K562 (cell line): ENCODE data around the gene SPAG7.

Source experiments
- ETV5 ChIP-seq: sonication (generic); formaldehyde crosslinking; IDR thresholded peaks from 2 replicates; pipeline ENCODE4 v1.4.0; 2020; ENCODE audit warnings: low read depth, mild to moderate bottlenecking, missing genetic modification reagents
- FOXK1 ChIP-seq: sonication (generic); formaldehyde crosslinking; IDR thresholded peaks from 2 replicates; pipeline ENCODE4 v1.8.0; 2022; ENCODE audit warnings: missing genetic modification reagents, mild to moderate bottlenecking, borderline replicate concordance
- MAX ChIP-seq: sonication (generic); formaldehyde crosslinking; IDR thresholded peaks from 2 replicates; pipeline ENCODE4 v1.9.0; 2022; ENCODE audit warnings: mild to moderate bottlenecking, missing genetic modification reagents
- POLR2A ChIP-seq: fragments of 450-650 bp; conservative IDR thresholded peaks from 2 replicates; pipeline ENCODE4 v1.6.1; 2016
- POLR2AphosphoS2 ChIP-seq: IDR thresholded peaks from 2 replicates; pipeline ENCODE4 v1.6.1; 2012; ENCODE audit warnings: low read length, improper control_type of control experiment
- SIX5 ChIP-seq, 2 experiments: IDR thresholded peaks; 2 replicates each; pipeline ENCODE4 v1.6.1; 2011; ENCODE audit warnings: low read length in 2 of 2, borderline replicate concordance in 1 of 2, low read depth in 1 of 2, mild to moderate bottlenecking in 1 of 2, moderate library complexity in 1 of 2; ENCODE audit not compliant: insufficient read depth in 1 of 2
- TGIF2 ChIP-seq: sonication (generic); formaldehyde crosslinking; IDR thresholded peaks from 2 replicates; pipeline ENCODE4 v1.8.1; 2022; ENCODE audit warnings: mild to moderate bottlenecking, missing genetic modification reagents, moderate library complexity
- ZNF174 ChIP-seq: fragments of 250-450 bp; sonication (Bioruptor Pico); IDR thresholded peaks from 2 replicates; pipeline ENCODE4 v1.4.0; 2020; ENCODE audit warnings: mild to moderate bottlenecking
- ZNF224 ChIP-seq: sonication (generic); formaldehyde crosslinking; IDR thresholded peaks from 2 replicates; pipeline ENCODE4 v1.8.0; 2022; ENCODE audit warnings: mild to moderate bottlenecking, missing genetic modification reagents
- TF ChIP-seq, protein P1 (sequence below), 3 experiments: IDR thresholded peaks in 2 of 3; conservative IDR thresholded peaks in 1 of 3; 2 replicates each; pipeline ENCODE4 v1.5.1; 2011 to 2012; ENCODE audit warnings: low read length in 3 of 3, mild to moderate bottlenecking in 3 of 3, control low read depth in 2 of 3, improper control_type of control experiment in 1 of 3, inconsistent platforms in 1 of 3, low read depth in 1 of 3, mixed read lengths in 1 of 3, moderate library complexity in 1 of 3; ENCODE audit not compliant: insufficient read depth in 2 of 3
- TF ChIP-seq, protein P2 (sequence below), 2 experiments: fragments of 450-650 bp in 1 of 2; sonication (generic) in 1 of 2; formaldehyde crosslinking in 1 of 2; IDR thresholded peaks in 1 of 2; conservative IDR thresholded peaks in 1 of 2; 2 replicates each; pipeline versions ENCODE4 v1.6.1 to v1.8.1; 2016 to 2023; ENCODE audit warnings: mild to moderate bottlenecking in 2 of 2, moderate library complexity in 2 of 2, inconsistent platforms in 1 of 2, missing genetic modification reagents in 1 of 2
- TF ChIP-seq, protein P3 (sequence below): fragments of 250-450 bp; sonication (Bioruptor Pico); IDR thresholded peaks from 2 replicates; pipeline ENCODE4 v1.4.0; 2020
- TF ChIP-seq, protein P4 (sequence below): sonication (generic); formaldehyde crosslinking; IDR thresholded peaks from 2 replicates; pipeline ENCODE4 v1.8.0; 2022; ENCODE audit warnings: mild to moderate bottlenecking, missing genetic modification reagents

DNA sequence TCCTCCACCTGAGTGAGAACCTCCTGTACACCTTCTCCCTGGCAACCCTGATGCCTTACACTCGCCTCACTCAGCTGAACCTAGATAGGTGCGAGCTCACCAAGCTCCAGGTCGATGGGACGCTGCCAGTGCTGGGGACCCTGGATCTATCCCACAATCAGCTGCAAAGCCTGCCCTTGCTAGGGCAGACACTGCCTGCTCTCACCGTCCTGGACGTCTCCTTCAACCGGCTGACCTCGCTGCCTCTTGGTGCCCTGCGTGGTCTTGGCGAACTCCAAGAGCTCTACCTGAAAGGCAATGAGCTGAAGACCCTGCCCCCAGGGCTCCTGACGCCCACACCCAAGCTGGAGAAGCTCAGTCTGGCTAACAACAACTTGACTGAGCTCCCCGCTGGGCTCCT, 34.9 kb downstream of the SPAG7 start:
- TF ChIP-seq POLR2AphosphoS2: no peak
- TF ChIP-seq, protein P1, sequence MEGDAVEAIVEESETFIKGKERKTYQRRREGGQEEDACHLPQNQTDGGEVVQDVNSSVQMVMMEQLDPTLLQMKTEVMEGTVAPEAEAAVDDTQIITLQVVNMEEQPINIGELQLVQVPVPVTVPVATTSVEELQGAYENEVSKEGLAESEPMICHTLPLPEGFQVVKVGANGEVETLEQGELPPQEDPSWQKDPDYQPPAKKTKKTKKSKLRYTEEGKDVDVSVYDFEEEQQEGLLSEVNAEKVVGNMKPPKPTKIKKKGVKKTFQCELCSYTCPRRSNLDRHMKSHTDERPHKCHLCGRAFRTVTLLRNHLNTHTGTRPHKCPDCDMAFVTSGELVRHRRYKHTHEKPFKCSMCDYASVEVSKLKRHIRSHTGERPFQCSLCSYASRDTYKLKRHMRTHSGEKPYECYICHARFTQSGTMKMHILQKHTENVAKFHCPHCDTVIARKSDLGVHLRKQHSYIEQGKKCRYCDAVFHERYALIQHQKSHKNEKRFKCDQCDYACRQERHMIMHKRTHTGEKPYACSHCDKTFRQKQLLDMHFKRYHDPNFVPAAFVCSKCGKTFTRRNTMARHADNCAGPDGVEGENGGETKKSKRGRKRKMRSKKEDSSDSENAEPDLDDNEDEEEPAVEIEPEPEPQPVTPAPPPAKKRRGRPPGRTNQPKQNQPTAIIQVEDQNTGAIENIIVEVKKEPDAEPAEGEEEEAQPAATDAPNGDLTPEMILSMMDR (IDR thresholded peaks at IDR 0.05 in 2 of 3, conservative IDR thresholded peaks at IDR 0.05 in 1 of 3; ENCODE audit: insufficient read depth in 2 of 3, low read depth in 1 of 3, low read length in 3 of 3): no peak
- TF ChIP-seq POLR2A: no peak
- TF ChIP-seq SIX5 (IDR thresholded peaks at IDR 0.05; ENCODE audit: borderline replicate concordance in 1 of 2, insufficient read depth in 1 of 2, low read depth in 1 of 2, low read length in 2 of 2): no peak
- TF ChIP-seq, protein P2, sequence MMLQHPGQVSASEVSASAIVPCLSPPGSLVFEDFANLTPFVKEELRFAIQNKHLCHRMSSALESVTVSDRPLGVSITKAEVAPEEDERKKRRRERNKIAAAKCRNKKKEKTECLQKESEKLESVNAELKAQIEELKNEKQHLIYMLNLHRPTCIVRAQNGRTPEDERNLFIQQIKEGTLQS (IDR thresholded peaks at IDR 0.05): no peak
- TF ChIP-seq, protein P2 (CRISPR knock-in tag; conservative IDR thresholded peaks at IDR 0.05): no peak
- no peak for TF ChIP-seq TGIF2 (CRISPR knock-in tag)
- no peak for TF ChIP-seq ZNF174
- no peak for TF ChIP-seq ETV5 (CRISPR knock-in tag)
- no peak for TF ChIP-seq FOXK1
- TF ChIP-seq, protein P3, sequence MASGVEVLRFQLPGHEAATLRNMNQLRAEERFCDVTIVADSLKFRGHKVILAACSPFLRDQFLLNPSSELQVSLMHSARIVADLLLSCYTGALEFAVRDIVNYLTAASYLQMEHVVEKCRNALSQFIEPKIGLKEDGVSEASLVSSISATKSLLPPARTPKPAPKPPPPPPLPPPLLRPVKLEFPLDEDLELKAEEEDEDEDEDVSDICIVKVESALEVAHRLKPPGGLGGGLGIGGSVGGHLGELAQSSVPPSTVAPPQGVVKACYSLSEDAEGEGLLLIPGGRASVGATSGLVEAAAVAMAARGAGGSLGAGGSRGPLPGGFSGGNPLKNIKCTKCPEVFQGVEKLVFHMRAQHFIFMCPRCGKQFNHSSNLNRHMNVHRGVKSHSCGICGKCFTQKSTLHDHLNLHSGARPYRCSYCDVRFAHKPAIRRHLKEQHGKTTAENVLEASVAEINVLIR (CRISPR knock-in tag): no peak
- TF ChIP-seq ZNF224 (CRISPR knock-in tag): no peak
- TF ChIP-seq, protein P4, sequence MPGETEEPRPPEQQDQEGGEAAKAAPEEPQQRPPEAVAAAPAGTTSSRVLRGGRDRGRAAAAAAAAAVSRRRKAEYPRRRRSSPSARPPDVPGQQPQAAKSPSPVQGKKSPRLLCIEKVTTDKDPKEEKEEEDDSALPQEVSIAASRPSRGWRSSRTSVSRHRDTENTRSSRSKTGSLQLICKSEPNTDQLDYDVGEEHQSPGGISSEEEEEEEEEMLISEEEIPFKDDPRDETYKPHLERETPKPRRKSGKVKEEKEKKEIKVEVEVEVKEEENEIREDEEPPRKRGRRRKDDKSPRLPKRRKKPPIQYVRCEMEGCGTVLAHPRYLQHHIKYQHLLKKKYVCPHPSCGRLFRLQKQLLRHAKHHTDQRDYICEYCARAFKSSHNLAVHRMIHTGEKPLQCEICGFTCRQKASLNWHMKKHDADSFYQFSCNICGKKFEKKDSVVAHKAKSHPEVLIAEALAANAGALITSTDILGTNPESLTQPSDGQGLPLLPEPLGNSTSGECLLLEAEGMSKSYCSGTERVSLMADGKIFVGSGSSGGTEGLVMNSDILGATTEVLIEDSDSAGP (CRISPR knock-in tag): no peak
- no peak for TF ChIP-seq MAX (CRISPR knock-in tag)
